Measurements from ENCODE around the gene ANGPTL2.
"Not testable (repeated sequence)": the region's sequence is repeated elsewhere in the genome, so short reads cannot be mapped to it uniquely, and the experiment has no call there.

ANGPTL2 gene

DNA sequence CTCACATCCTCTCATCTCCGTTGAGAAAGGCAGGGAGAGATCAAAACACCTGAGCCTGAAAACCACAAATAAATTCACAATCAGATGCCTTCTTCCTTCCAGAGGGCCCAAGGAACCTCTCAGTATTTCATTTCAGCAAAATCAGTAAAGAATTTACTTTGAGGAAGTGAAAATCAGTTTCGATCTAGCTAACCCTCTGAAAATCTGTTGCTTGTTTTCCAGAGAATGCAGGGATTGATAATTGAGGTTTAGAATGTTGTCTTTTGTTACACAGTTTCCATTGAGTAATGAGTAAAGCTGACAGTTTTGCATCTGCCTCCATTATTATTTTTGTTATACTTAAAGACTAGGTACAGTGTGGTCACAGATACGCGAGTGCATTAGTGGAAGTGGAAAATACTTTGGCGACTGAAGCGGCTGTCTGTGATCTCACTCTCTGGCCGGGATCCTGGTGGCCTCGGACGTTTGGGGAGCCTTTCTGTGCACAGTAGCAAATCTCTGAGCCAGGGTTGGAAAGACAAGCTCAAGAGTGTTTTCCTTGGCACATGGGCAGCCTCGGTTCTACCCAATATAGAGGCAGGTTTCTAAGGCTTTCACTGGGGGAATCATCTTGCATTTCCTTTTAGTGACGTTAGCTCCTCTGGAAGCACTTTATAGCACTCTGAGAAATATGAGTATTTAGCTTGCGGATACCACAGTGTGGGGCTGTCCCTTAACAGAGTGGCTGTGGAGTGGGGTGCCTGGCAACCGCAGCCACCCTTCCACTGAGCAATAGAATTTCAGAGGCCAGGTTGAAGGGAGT lies 32.2 kb upstream of the ANGPTL2 start:
- peak; percentile 53 for DNase-seq

DNA sequence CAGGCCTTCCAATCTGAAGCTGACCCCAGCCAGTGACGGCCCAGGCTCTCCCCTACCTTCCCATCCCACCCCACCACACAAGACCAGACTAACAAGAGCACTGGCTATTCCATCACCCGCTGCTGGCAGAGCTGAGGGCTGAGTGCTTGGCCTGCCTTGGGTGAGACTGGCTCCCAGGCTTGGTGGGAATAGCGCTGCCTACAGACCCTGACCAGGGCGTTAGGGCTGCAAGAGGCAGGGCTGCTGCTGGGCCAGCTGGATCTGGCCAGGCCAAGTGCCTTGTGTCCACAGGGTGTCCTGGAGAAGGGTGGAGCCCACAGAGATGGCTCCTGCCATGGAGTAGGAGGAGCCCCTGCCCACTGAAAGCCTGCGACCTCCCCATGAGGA lies 31.6 kb upstream of the ANGPTL2 start:
- DNase-seq, result no peak

DNA sequence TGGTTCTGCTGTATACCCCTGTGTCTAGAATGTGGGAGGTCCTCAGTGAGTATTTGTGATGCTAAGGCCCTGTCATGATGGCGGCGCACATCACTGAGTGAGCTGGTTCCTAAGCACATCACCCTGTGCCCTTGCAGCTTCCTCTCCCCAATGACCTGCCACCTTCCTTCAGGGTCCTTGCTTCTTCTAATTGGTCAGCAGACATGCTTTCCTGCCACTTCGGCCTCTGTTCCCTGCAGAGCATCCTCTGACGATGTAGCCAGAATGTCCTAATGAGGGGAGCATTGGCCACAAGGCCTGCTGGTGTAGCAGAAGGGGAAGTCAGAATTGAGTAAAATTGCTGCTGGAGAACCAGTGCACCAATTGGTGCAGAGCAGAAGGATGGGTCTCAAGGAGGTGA lies 31.1 kb upstream of the ANGPTL2 start:
- peak; percentile 10 for DNase-seq

DNA sequence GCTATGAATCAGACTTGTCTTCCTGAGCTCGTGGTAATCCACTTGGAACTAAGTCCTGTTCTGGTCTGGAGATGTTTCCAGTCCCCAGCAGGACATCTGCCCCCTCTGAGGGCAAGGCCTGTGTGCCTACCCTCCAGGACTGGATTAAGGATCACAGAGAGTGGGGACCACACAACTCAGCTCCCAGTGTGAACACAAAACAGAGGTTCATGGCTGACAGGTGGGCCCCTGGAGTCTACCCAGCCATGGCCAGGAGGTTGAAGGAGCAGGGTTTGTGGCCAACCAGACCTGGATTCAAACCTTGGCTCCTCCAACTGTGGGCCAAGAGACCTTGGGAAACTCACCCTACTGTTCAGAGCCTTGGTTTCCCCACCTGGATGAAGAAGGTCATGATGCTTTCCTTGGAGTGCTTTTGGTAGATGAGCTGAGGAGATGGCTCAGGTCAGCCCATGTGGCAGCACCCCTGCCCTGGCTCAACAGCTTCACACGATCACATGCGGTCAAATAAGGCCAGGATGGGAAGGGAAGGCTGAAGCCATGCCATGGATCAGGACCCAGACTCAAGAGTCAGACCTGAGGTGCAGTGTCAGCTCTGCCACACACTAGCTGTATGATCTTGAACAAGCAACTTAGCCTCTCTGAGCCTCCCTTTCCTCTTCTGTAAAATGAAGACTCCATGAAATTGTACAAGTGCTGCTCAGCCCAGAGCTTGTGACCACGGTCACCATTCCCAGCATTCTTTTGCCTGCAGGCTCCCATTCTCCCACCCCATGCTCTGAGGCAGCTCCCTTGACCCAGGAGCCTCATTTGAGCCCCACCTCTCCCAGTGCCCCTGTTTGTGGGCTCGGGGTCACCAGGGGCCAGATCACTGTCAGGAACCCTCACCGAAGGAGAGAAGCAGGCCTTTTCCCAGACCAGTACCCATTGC lies 27.3 kb upstream of the ANGPTL2 start:
- no peak for DNase-seq

DNA sequence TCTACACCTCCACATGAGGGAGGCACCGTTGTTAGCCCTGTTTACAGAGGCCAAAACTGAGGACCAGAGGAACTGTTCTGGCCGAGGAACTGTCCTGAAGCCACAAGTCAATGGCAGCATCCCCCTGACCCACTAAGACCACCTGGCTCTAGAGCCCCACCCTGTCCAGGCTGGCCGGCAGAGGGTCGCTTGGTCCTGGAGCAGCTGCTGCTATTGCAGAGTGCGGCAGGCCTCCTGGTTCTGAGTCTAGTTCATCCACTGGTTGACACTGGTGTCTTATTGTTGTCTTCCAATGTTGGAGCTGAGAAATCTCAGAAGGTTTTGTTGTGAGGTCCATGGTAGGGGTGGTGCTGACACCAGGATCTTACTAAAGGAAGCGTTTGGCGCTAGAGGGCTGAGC lies 26.6 kb upstream of the ANGPTL2 start:
- no peak for DNase-seq

DNA sequence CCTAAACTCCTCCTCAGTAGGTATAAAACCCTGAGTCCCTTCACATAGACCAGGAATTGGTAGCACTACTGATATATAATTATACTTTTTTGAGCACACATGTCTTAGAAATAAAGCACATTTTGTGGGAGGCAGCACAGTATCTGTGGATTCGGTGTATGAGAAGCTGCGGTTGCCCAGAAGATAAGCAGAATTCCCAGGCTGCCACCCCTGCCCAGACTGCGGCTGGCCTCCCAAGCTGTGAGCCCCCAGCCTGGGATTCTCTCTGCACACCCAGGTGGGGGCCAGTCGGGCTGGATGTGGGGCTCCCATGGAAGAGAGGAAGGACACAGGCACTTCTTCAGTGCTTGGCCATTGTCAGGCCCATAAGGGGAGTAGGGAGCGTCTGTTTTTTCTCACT lies 25.6 kb upstream of the ANGPTL2 start:
- DNase-seq, result no peak

DNA sequence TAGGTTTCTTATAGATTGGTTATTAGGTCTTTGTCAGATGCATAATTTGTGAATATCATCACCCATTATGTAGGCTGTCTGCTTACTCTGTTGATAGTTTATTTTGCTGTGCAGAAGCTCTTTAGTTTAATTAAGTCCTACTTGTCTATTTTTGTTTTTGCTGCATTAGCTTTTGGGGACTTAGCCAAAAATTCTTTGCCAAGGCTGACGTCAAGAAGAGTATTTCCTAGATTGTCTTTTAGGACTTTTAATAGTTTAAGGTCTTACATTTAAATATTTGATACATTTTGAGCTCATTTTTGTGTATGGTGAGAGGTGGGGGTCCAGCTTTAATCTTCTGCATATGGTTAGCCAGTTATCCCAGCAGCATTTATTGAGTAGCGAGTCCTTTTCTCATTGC lies 24.8 kb upstream of the ANGPTL2 start:
- DNase-seq, result no peak

DNA sequence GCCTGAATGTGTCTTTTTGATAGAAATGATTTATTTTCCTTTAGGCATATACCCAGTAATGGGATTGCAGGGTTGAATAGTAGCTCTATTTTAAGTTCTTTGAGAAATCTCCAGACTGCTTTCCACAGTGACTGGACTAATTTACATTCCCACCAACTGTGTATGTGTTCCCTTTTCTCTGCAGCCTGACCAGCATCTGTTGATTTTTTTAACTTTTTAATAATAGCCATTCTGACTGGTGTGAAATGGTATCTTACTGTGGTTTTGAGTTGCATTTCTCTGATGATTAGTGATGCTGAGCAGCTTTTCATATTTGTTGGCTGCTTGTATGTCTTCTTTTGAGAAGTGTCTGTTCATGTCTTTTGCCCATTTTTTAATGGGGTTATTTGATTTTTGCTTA lies 24.4 kb upstream of the ANGPTL2 start:
- DNase-seq, result not testable (repeated sequence)

DNA sequence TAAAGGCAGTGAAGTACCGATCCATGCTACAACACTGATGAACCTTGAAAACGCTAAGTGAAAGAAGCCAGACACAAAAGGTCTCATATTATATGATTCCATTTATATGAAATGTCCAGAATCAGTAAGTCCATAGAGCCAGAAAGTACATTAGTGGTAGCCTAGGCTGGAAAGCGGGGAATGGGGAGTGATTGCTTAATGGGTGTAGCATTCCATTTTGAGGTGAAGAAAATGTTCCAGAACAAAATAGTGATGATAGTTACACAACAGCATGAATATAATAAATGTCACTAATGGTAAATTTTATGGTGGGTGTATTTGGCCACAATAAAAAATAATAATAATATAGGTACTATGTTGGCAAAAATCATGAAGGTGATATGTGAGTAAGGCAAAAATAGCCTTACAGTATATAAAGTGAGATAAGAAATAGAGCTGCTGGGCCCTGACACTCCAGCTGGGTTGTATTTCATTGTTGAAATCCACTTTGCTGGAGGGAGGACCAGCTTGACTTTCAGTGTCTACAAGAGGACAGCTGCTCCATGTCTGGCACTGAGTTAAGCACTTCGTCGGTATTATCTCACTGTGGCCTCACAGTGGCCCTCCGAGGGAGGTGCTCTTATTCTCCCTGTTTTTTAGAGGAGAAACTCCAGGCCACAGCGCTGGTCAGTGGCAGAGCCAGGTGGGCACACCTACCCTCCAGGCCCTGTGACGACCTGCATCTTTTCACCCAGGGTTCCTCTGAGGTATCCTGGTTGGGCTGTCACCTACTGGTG lies 22.4 kb upstream of the ANGPTL2 start:
- no peak for DNase-seq

DNA sequence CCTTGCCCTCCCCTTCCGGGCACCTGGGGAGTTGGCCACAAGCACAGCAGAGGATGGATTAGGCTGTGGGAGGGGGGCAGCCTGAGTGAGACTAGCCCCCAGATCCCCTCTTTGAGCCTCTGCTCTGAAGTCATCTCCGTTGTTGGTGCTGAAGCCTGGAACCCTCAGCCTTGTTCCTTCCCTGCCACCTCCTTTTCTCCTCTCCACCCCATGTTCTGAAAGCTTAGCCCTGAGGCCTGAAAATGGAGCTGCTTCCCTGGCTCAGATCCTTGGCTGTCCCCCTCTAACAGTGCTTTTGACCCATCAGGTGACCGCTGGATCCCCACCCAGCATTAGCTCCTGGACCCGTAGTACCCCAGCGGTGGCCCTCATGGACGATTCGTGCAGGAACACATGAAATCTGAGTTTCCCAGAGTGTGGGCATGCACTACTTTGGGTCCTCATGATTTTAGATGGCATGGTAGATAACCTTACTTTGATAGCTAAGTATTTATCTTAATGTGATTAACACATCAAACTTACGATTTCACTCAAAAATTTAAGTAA lies 21.6 kb upstream of the ANGPTL2 start:
- no peak for DNase-seq

DNA sequence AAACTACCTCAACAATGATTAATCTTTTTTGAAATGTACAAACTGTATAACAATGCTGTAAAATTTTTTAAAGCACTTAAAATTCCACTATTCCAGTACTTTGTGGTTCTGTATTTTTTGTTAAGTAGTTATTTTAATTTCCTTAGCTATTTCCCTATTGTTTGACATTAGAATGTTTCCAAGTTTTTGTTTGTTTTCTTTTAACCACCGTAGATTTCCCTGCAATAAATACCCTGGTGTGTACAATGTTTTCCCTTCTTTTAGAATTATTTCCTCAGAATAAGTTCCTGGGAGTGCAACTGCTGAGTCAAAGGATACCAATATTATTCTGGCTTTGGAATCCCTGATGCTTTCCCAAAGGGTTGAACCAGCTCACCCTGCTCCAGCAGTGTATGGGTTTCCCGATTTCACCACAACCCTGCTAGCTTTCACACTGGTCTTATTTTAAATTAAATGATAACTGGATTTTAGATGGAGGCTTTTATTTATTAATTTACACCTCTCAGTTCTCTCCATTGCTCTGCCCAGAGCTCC lies 20.6 kb upstream of the ANGPTL2 start:
- no peak for DNase-seq

DNA sequence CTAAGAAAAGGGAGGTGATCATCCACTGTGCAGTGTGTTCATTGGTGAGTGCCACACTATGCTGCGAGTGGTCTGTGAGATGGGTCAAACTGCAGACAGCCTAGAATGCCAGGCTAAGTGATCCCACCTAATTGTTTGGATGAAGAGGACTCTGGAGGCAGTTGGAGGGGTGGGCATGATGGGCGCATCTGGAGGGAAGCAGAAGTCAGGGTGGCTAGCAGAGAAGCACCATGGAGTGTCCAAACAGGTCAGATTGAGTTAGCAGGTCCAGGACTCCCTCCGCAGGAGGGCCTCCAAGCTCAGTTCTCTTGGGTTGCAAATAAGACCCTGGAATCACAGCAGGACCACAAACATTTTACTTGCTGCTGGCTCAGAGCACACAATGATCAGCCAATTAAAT lies 19.9 kb upstream of the ANGPTL2 start:
- DNase-seq, result no peak

DNA sequence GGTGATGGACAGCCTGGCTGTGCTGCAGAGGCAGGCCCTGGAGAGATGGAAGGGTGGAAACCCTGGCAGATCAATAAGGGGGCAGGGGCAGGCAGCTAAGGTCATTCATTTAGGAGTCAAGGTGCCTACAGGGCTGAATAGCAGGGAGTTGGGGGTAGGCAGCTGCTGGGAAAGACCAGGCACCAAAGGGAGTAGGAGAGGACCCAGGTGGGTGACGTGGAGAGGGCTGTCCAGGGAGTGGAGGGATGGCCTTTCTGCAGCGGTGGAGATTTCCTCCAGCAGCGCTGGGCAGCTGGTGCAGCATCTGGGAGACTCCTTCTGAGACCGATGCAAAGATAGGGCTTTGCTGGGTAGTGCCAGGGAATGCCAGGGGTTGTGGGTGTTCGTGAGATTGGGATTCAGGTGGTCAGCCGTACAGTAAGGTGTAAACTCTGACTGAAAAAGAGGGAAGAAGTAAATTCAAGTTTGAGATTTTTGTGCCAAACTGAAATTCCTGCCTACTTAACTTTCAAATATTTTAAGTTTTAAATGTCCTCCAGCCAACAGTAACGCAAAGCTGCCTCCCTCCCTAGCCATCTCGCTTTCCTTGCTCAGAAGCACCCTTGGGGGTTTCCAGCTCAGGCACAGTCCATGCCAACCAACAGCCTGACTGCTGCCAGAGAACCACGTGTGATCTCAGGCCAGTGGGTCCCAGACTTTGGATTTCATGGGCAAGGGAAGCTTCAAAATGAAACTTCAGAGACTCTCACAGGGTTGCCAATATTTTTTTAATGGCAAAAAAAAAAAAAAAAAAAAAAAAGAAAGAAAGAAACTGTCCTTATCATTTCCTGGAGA lies 18.6 kb upstream of the ANGPTL2 start:
- DNase-seq, result no peak

DNA sequence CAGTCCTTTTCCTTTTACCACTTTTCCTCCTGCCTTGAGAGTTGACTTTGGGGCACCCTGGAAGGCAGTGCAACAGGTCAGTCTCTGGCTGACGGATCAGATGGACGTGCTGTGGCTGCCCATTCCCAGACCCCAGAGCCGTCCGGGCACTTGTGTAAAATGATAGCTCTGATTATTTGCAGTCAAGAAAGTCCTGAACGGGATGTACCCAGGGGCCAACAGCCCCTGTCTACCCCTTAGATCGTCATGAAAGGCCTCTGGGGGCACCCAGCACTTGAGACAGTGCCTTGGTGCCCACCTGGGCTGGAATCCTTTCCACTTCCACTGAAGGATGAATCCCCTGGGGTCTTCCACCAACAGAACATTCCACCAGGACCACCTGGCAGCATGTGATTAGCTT lies 17.7 kb upstream of the ANGPTL2 start:
- DNase-seq, result no peak

DNA sequence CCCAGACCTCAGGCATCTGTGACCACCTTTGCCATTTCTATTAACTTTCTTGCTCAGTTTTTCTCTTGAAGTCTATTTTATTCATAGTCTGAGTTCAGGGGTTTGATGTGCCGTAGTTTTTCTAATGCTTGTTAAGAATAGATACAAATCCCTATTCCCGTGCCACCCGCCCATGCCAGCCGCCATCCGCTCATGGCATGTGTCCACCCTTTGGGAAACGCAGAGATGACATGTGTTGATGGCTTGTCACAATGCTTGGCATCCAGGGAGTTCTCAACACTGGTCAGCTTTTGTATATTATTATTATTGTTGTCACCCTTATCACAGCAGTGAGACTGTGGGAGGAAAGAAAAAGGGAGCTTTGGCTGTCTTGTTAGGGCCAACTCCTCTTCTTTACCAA lies 17.3 kb upstream of the ANGPTL2 start:
- DNase-seq, result no peak

DNA sequence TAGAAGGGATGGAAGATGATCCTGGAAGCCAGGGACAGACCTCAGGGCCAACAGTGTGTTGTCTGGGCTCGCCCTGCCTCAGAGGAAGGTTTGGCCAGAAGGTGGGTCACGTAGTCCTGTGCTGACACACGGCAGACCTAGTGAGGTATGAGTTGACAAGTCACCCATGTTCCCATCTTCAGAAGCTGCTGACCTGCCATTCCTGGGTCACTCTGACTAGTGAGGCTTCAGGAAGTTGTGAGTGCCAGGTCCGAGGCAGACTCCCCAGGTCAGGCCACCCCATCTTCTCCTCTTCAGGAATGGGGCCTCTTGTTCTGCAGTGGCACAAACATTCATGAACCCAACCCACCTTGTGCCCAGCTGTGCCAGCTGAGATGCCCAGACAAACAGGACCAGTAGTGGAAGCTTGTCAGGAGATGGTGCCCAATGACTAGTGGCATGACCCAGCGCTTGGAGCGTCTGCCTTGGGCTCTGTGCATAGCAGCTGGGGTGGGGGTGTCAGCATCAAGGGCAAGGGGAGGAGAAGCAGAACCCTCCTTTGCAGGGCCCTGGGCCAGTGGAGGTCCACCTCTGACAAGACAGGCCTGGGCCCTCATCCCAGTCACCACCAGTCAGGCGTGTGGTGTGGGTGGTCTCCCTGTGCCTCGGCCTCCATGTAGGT lies 16.8 kb upstream of the ANGPTL2 start:
- DNase-seq, result no peak

DNA sequence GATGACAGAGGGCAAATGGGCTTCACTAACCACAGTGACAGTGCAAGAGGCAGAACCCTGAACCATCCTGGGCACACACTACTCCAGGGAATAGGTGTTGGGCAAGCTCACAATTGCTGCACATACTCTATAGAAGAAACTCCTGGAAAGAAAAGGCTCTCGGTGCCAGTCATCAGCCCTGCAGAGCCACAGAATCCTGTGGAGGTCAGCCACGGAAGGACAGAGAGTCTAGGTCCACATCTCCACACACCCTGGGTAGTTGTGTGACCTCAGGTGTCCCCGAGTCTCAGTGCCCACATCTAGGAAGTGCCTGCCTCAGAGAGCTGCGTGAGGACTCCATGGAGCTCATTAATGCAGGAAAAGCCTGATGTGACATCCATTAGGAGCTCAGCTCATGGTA lies 16.0 kb upstream of the ANGPTL2 start:
- DNase-seq, result no peak

DNA sequence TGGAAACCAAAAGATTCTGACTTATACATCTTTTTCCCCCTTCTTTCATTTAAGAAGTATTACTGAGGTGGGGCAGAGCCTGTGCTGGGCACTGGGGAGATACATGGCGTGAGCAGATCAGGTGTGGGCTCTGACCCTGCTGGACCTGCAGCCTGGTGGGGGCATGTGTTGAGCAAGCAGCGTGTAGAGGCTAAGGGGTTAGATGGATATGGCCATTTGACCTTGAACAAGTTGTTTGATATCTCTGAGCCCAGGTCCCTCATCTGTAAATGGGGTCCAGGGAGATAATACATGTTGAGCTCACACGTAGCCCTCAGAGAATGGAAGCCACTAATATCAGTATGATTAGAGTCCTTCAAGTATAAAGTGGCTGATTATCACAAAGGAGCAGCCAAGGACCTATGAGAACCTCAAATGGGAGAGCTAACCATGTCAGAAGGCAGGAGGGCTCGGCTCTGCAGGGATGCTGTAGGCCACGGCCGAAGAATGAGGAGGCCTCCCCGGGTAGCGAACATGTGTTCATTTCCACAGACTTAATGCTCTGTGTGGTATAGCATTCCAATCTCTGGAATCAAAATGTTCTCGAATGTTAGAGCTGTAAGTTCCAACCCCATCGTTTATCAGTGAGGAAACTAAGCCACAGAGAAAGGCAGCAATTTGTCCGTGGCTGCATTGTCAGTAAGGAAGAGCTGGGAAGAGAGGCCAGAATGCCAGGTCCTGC lies 15.4 kb upstream of the ANGPTL2 start:
- no peak for DNase-seq

DNA sequence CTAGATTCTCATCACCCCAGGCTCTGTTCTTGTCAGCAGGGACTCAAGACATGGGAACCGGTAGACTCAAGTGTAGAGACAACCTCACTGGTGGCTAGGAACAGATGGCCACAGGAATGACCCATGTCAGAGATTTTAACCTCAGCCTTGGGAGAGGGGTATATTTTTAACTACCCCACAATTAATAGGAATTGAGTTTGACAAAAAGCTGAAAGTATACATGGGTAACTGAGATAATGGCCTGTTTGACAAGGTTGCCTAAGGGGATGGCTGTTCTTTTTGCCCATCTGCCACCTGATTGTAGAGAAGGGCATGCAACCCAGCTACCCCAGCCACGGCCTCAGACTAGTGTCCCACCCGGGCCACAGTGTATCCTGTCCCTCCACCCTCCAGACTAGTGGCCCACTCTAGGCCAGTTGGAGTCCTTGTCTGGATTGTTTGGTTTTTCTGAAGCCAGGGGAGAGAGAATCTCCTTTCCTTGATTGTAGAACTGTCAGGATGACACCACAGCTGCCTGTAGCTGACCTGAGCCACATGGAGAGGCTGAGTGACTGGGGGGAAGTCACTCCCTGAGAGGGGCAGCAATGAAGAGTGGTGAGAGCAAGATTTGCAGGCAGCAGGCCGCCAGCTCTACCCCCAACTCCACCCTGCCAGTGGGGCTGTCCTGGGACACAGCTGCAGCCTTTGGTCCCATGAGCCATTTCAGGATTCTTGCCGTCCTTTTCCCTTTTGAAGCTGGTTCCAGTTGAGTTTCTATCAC lies 14.6 kb upstream of the ANGPTL2 start:
- DNase-seq, result no peak

Data from inflammatory macrophage treated with lipopolysaccharide for 4 hours (primary cell).